Measurements from ENCODE around the gene VPS4A. TPM values are rescaled to one million over a fixed set of nuclear protein-coding genes. Genes with fewer than 3 reads are reported as not detected.

The VPS4A gene
- total and polyA plus RNA-seq, 2 of the 8 experiments (the other 6 are each of a cell fraction or from before 2014, with no cell fraction given) = 14.1 to 24.1 TPM

DNA sequence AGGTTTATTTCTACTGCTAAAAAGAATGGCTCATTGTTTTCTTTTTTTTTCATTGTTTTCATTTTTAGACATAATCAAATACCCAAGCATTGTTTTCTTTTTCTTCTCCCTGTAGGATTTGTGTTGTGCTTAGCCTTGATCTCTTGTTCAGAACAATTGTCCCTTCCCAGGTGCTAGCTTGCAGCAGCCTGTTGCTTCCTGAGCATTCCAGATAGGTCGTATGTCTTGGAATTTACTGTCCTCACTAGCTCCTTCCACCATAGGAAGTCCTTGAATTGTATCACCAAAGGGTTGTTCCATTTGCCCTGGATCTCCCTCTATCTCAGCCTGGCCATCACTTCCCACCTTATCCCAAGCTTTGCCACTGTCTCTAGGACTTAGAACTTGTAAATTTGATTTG is 10.0 kb upstream of the VPS4A start (continued):
- TF ChIP-seq, protein P1, sequence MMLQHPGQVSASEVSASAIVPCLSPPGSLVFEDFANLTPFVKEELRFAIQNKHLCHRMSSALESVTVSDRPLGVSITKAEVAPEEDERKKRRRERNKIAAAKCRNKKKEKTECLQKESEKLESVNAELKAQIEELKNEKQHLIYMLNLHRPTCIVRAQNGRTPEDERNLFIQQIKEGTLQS (IDR thresholded peaks at IDR 0.05; ENCODE audit: insufficient read depth, low read depth, low read length) = no peak
- TF ChIP-seq CBX8 (IDR thresholded peaks at IDR 0.05; ENCODE audit: borderline replicate concordance, low read depth, low read length) (no peak), KDM1A (IDR thresholded peaks at IDR 0.05; ENCODE audit: borderline replicate concordance, low read length) (no peak)

Data from H1 (cell line).